Liver (tissue), 3 donors: ENCODE measurements around the gene NQO2.
"Not testable (repeated sequence)": the region's sequence is repeated elsewhere in the genome, so short reads cannot be mapped to it uniquely, and the experiment has no call there.

Experiments
- FOXA1 ChIP-seq: IDR thresholded peaks from 2 replicates; pipeline ENCODE4 v1.6.1; 2016; ENCODE audit warnings: antibody characterized with exemption
- GABPA ChIP-seq, 2 donors: IDR thresholded peaks in 1 of 2; conservative IDR thresholded peaks in 1 of 2; 2 replicates each; pipeline ENCODE4 v1.6.1; 2016; ENCODE audit warnings: antibody characterized with exemption in 2 of 2, mild to moderate bottlenecking in 1 of 2, moderate library complexity in 1 of 2
- JUND ChIP-seq, 2 donors: IDR thresholded peaks; 2 replicates each; pipeline ENCODE4 v1.6.1; 2016; ENCODE audit warnings: antibody characterized with exemption in 2 of 2
- RAD21 ChIP-seq, 2 donors: IDR thresholded peaks; 2 replicates each; pipeline ENCODE4 v1.6.1; 2016; ENCODE audit warnings: antibody characterized with exemption in 2 of 2, mild to moderate bottlenecking in 2 of 2
- RXRA ChIP-seq, 2 donors: IDR thresholded peaks; 2 replicates each; pipeline ENCODE4 v1.6.1; 2017 to 2018; ENCODE audit warnings: antibody characterized with exemption in 2 of 2, mild to moderate bottlenecking in 1 of 2
- SP1 ChIP-seq: IDR thresholded peaks from 2 replicates; pipeline ENCODE4 v1.6.1; 2018; ENCODE audit warnings: antibody characterized with exemption, mild to moderate bottlenecking
- TAF1 ChIP-seq: conservative IDR thresholded peaks from 2 replicates; pipeline ENCODE4 v1.6.1; 2016; ENCODE audit warnings: antibody characterized with exemption, mild to moderate bottlenecking
- YY1 ChIP-seq: IDR thresholded peaks from 2 replicates; pipeline ENCODE4 v1.6.1; 2016; ENCODE audit warnings: antibody characterized with exemption, mild to moderate bottlenecking
- TF ChIP-seq, protein P1 (sequence below): IDR thresholded peaks from 2 replicates; pipeline ENCODE4 v1.6.1; 2016; ENCODE audit warnings: antibody characterized with exemption
- TF ChIP-seq, protein P2 (sequence below): fragments of 150-350 bp; IDR thresholded peaks from 2 replicates; pipeline ENCODE4 v1.5.1; 2017; ENCODE audit warnings: improper control_type of control experiment, low read depth, low read length; ENCODE audit not compliant: missing input control
- TF ChIP-seq, protein P3 (sequence below): IDR thresholded peaks from 2 replicates; pipeline ENCODE4 v1.6.1; 2016; ENCODE audit warnings: antibody characterized with exemption
- TF ChIP-seq, protein P4 (sequence below): IDR thresholded peaks from 2 replicates; pipeline ENCODE4 v1.6.1; 2016; ENCODE audit warnings: antibody characterized with exemption, mild to moderate bottlenecking
- donor health status: healthy.
- donor health status: healthy.

DNA sequence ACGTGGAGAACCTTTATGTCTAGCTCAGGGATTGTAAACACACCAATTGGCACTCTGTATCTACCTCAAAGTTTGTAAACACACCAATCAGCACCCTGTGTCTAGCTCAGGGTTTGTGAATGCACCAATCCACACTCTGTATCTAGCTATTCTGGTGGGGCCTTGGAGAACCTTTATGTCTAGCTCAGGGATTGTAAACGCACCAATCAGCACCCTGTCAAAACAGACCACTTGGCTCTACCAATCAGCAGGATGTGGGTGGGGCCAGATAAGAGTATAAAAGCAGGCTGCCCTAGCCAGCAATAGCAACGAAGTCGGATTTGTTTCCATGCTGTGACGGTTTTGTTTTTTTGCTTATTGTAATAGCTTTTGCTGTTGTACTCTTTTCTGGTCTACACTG is 28.5 kb downstream of the NQO2 start:
- TF ChIP-seq, protein P1, sequence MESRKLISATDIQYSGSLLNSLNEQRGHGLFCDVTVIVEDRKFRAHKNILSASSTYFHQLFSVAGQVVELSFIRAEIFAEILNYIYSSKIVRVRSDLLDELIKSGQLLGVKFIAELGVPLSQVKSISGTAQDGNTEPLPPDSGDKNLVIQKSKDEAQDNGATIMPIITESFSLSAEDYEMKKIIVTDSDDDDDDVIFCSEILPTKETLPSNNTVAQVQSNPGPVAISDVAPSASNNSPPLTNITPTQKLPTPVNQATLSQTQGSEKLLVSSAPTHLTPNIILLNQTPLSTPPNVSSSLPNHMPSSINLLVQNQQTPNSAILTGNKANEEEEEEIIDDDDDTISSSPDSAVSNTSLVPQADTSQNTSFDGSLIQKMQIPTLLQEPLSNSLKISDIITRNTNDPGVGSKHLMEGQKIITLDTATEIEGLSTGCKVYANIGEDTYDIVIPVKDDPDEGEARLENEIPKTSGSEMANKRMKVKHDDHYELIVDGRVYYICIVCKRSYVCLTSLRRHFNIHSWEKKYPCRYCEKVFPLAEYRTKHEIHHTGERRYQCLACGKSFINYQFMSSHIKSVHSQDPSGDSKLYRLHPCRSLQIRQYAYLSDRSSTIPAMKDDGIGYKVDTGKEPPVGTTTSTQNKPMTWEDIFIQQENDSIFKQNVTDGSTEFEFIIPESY, result not testable (repeated sequence)
- TF ChIP-seq, protein P2, sequence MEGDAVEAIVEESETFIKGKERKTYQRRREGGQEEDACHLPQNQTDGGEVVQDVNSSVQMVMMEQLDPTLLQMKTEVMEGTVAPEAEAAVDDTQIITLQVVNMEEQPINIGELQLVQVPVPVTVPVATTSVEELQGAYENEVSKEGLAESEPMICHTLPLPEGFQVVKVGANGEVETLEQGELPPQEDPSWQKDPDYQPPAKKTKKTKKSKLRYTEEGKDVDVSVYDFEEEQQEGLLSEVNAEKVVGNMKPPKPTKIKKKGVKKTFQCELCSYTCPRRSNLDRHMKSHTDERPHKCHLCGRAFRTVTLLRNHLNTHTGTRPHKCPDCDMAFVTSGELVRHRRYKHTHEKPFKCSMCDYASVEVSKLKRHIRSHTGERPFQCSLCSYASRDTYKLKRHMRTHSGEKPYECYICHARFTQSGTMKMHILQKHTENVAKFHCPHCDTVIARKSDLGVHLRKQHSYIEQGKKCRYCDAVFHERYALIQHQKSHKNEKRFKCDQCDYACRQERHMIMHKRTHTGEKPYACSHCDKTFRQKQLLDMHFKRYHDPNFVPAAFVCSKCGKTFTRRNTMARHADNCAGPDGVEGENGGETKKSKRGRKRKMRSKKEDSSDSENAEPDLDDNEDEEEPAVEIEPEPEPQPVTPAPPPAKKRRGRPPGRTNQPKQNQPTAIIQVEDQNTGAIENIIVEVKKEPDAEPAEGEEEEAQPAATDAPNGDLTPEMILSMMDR, result not testable (repeated sequence)
- TF ChIP-seq, protein P3, sequence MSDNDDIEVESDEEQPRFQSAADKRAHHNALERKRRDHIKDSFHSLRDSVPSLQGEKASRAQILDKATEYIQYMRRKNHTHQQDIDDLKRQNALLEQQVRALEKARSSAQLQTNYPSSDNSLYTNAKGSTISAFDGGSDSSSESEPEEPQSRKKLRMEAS, result not testable (repeated sequence)
- TF ChIP-seq RXRA (IDR thresholded peaks at IDR 0.05); TAF1; SP1; JUND (IDR thresholded peaks at IDR 0.05); GABPA (IDR thresholded peaks at IDR 0.05 in 1 of 2, conservative IDR thresholded peaks at IDR 0.05 in 1 of 2); YY1; FOXA1; RAD21 (IDR thresholded peaks at IDR 0.05): not testable (repeated sequence)
- TF ChIP-seq, protein P4, sequence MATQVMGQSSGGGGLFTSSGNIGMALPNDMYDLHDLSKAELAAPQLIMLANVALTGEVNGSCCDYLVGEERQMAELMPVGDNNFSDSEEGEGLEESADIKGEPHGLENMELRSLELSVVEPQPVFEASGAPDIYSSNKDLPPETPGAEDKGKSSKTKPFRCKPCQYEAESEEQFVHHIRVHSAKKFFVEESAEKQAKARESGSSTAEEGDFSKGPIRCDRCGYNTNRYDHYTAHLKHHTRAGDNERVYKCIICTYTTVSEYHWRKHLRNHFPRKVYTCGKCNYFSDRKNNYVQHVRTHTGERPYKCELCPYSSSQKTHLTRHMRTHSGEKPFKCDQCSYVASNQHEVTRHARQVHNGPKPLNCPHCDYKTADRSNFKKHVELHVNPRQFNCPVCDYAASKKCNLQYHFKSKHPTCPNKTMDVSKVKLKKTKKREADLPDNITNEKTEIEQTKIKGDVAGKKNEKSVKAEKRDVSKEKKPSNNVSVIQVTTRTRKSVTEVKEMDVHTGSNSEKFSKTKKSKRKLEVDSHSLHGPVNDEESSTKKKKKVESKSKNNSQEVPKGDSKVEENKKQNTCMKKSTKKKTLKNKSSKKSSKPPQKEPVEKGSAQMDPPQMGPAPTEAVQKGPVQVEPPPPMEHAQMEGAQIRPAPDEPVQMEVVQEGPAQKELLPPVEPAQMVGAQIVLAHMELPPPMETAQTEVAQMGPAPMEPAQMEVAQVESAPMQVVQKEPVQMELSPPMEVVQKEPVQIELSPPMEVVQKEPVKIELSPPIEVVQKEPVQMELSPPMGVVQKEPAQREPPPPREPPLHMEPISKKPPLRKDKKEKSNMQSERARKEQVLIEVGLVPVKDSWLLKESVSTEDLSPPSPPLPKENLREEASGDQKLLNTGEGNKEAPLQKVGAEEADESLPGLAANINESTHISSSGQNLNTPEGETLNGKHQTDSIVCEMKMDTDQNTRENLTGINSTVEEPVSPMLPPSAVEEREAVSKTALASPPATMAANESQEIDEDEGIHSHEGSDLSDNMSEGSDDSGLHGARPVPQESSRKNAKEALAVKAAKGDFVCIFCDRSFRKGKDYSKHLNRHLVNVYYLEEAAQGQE, result not testable (repeated sequence)
